Measurements from ENCODE around the gene WIPF1.

The WIPF1 gene

DNA sequence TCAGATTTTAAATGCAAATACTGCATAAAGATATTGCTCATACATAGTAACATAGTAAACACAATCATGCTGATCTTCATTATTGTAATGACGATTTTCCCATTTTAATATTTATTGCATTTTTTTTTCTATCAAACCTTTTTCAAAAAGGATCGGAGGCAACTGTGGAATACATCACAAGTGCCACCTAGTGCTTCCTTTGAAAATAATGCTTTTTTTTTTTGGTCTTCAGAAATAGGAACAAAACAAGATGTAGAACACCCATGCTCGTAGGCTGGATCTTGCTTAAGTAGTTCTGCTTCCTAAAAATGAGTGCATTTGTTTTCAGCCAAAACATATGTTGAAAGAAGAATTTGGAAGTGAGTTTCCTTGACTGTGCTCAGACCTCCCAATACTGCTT, 75.1 kb downstream of the WIPF1 start:
- Histone ChIP-seq H3K4me3 (ENCODE audit: low read length) (no peak overlapping the region), H3K27ac (ENCODE audit: low read length) (no peak overlapping the region), H3K27me3 (ENCODE audit: insufficient read depth, low read length) (no peaks in the 10 kb centered on the region), H3K4me1 (ENCODE audit: insufficient read depth, low read length) (no peaks in the 10 kb centered on the region), H3K9me3 (ENCODE audit: insufficient read depth, low read depth, low read length) (no peaks in the 10 kb centered on the region), H3K36me3 (ENCODE audit: insufficient read depth, low read depth, low read length) (no peaks in the 10 kb centered on the region), H3K9ac (ENCODE audit: low read depth, low read length) (no peak overlapping the region)

DNA sequence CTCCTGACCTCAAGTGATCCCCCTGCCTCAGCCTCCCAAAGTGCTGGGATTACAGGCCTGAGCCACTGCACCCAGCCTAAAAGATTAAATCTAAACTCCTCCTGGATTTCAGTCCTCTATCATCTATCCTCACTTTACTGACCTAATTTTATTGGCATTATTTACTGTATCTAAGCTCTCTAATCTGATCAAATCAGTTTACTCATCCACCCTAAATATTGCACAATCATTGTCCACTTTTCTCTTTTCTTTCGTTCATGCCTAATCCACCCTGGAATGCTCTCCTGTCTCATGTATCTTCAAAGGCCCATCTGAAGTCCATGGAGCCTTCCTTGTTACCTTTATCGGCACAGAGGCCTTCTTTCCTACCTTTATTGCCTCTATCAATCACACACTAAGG, 79.2 kb downstream of the WIPF1 start:
- no peaks in the 10 kb centered on the region for H3K36me3 ChIP-seq (ENCODE audit: insufficient read depth, low read depth, low read length)
- H3K9me3 ChIP-seq (ENCODE audit: insufficient read depth, low read depth, low read length), result peaks cover 1% of the 10 kb centered on the region
- H3K4me1 ChIP-seq (ENCODE audit: insufficient read depth, low read length), result no peaks in the 10 kb centered on the region
- no peak overlapping the region for H3K27ac ChIP-seq (ENCODE audit: low read length)
- no peak overlapping the region for H3K9ac ChIP-seq (ENCODE audit: low read depth, low read length)
- H3K27me3 ChIP-seq (ENCODE audit: insufficient read depth, low read length), result no peaks in the 10 kb centered on the region
- H3K4me3 ChIP-seq (ENCODE audit: low read length), result no peak overlapping the region

DNA sequence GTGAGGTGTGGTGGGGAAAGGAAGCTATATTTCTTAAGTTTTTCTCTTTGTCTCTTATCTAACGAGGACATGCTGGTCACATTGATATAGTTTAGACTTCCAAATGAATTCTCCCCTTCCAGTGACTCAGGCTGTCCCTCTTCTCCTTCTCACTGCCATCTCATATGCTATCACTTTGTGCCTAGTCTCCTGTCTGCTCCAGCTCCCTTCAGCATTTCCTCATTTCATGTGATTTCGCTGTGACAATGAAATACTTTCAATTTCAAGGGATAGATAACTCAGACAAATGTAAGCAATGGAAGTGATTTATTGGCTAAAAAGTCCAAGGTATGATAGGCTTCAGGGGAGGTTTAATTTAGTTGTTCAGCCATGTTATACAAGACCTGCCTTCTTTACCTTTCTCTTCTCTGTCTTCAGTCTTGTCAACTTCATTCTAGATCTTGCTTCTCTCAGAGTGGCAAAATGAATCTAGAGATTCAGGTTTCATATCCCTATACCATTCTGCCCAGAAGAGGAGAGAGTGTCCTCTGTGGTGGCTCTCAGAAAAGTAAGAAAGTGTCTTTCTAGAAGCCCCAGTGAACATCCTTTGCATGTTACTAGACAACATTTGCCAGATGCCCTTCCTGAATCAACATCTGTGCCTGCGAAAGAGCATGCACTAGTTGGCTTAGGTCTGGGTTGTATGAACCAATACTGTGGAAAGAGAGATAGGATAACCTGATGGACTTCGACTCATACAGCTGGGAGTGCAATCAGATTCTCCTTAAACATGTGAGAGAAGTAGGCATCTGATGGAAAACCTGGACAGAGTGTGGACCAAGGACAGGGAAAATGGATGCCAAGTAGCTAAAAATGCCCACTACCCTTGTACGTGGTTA, 80.9 kb downstream of the WIPF1 start:
- no peak overlapping the region for H3K9ac ChIP-seq (ENCODE audit: low read depth, low read length)
- H3K27ac ChIP-seq (ENCODE audit: low read length), result no peak overlapping the region
- no peak overlapping the region for H3K4me3 ChIP-seq (ENCODE audit: low read length)
- H3K9me3 ChIP-seq (ENCODE audit: insufficient read depth, low read depth, low read length), result peaks cover 13% of the 10 kb centered on the region
- H3K4me1 ChIP-seq (ENCODE audit: insufficient read depth, low read length), result no peaks in the 10 kb centered on the region
- H3K36me3 ChIP-seq (ENCODE audit: insufficient read depth, low read depth, low read length), result no peaks in the 10 kb centered on the region
- no peaks in the 10 kb centered on the region for H3K27me3 ChIP-seq (ENCODE audit: insufficient read depth, low read length)

DNA sequence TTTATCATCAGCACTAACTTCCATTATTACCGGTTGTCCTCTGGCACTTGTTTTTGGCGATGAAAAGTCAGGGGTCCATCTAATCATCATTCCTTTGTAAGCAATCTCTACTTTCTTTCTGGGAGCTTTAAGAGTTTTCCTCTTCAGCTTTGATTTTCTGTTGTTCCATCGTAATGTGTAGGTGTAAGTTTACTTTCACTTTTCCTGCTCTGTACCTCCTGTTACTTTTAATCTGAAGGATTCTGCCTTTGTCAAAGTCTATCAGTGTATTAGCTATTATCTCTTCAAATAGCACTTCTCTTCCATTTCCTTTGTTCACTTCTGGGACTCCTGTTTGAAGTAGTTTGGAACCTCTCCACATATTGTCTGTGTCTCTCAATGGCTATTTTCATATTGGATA, 85.3 kb downstream of the WIPF1 start:
- Histone ChIP-seq H3K27ac (ENCODE audit: low read length) (no peak overlapping the region), H3K9me3 (ENCODE audit: insufficient read depth, low read depth, low read length) (peaks cover 50% of the 10 kb centered on the region), H3K36me3 (ENCODE audit: insufficient read depth, low read depth, low read length) (no peaks in the 10 kb centered on the region), H3K9ac (ENCODE audit: low read depth, low read length) (no peak overlapping the region), H3K4me3 (ENCODE audit: low read length) (no peak overlapping the region), H3K27me3 (ENCODE audit: insufficient read depth, low read length) (no peaks in the 10 kb centered on the region), H3K4me1 (ENCODE audit: insufficient read depth, low read length) (no peaks in the 10 kb centered on the region)

DNA sequence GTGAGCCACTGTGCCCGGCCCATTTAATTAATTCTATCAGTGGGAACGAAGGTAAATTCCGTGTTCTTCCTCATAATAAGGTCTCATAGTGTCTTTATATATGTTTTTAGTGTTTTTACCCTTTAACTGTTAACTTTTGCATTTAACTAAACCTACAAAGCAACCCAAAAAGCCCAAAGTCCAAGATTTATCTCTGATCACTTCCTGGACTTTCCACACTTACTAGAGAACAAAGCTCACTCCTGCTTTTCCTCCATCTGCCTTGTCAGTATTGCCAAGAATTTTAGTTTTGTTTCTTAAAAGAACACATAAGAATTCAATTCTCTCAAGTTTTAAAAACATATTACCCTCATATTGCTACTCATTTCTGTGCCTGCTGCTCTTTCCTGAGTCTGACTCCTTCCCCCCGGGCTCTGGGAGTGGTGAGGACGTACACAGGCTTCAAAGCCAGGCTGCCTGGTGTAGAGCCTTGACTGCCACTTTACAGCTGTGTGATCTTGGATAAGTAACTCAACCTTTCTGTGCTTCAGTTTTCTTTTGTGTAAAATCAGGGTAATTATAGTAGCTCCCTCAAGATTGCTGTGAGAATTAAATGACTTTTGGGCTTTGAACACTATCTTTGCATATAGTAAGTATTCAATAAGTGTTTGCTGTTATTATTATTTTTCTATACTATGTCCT, 85.9 kb downstream of the WIPF1 start:
- peaks cover 50% of the 10 kb centered on the region for H3K9me3 ChIP-seq (ENCODE audit: insufficient read depth, low read depth, low read length)
- H3K4me3 ChIP-seq (ENCODE audit: low read length), result no peak overlapping the region
- H3K27ac ChIP-seq (ENCODE audit: low read length), result no peak overlapping the region
- H3K36me3 ChIP-seq (ENCODE audit: insufficient read depth, low read depth, low read length), result no peaks in the 10 kb centered on the region
- H3K27me3 ChIP-seq (ENCODE audit: insufficient read depth, low read length), result no peaks in the 10 kb centered on the region
- no peaks in the 10 kb centered on the region for H3K4me1 ChIP-seq (ENCODE audit: insufficient read depth, low read length)
- H3K9ac ChIP-seq (ENCODE audit: low read depth, low read length), result no peak overlapping the region

DNA sequence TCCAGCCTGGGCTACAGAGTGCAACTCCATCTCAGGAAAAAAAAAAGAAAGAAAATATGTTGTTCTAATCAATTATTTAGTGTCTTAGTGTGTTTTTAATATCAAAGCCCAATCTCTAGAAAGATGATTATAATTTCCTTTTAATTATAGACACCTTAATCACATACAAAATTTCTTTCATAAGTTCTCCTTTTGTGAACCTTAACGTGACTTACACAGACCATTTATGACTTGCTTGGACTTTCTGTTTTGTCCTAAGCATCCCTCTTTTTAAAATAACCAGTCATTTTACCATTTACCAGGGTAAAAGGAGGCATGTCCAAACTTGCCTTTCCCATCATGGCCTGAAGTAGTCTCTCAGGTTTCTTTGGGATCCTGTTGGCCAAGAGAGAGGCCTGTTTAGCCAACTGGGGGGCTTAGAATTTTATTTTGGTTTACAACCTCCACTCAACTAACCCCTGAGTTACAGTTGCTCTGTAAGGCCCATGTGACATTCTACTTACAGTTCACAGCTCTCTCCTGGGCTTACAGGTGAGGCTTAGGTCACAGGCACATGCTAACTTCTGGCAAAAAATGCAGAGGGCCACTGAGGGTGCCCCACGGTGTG, 86.9 kb downstream of the WIPF1 start:
- Histone ChIP-seq H3K27ac (ENCODE audit: low read length) (no peak overlapping the region), H3K9me3 (ENCODE audit: insufficient read depth, low read depth, low read length) (peaks cover 50% of the 10 kb centered on the region), H3K4me1 (ENCODE audit: insufficient read depth, low read length) (no peaks in the 10 kb centered on the region), H3K9ac (ENCODE audit: low read depth, low read length) (no peak overlapping the region), H3K4me3 (ENCODE audit: low read length) (no peak overlapping the region), H3K36me3 (ENCODE audit: insufficient read depth, low read depth, low read length) (no peaks in the 10 kb centered on the region), H3K27me3 (ENCODE audit: insufficient read depth, low read length) (no peaks in the 10 kb centered on the region)
